ENCODE results near the gene KLHL10.

The KLHL10 gene

DNA sequence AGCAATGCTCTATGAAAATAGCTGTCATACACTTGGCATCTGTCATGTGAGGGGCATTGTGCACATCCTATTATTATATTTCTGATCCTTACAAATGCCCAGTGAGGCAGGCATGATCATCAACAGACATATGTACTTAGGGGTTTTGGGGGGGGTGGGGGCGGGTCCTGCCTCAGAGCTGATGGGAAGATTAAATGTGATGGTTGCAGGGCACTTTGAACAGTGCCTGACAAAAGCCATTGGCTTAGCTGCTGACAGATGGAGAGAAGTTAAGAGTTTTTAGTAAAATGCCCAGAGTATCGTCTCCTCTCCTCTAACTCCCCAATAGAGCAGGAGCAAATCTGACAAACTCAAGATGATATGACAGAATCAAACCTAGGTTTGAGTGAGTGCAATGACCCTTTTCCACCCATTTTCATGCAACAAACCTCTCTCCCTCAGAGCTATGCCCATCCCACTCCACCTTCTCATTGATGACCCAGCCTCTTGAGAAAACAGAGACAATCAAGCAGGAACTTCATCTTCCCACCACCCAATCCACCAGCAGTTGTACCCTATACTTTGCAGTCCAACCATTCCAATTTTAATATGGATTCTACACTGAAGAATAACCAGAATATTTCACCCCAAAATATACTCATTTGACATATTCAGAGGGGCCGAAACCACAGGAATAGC is 22.8 kb downstream of the KLHL10 start:
- Histone ChIP-seq H3K27ac (no peak overlapping the region), H3K9me3 (no peaks in the 10 kb centered on the region), H3K4me3 (ENCODE audit: low read depth in 1 of 2, low read length in 1 of 2) (no peak overlapping the region), H3K27me3 (no peaks in the 10 kb centered on the region), H3K4me1 (ENCODE audit: control insufficient read depth in 1 of 2, insufficient read depth in 1 of 2, low read depth in 1 of 2, low read length in 1 of 2) (peaks cover 17% of the 10 kb centered on the region in 2 experiments), H3K36me3 (no peaks in the 10 kb centered on the region)
- TF ChIP-seq, protein P1, sequence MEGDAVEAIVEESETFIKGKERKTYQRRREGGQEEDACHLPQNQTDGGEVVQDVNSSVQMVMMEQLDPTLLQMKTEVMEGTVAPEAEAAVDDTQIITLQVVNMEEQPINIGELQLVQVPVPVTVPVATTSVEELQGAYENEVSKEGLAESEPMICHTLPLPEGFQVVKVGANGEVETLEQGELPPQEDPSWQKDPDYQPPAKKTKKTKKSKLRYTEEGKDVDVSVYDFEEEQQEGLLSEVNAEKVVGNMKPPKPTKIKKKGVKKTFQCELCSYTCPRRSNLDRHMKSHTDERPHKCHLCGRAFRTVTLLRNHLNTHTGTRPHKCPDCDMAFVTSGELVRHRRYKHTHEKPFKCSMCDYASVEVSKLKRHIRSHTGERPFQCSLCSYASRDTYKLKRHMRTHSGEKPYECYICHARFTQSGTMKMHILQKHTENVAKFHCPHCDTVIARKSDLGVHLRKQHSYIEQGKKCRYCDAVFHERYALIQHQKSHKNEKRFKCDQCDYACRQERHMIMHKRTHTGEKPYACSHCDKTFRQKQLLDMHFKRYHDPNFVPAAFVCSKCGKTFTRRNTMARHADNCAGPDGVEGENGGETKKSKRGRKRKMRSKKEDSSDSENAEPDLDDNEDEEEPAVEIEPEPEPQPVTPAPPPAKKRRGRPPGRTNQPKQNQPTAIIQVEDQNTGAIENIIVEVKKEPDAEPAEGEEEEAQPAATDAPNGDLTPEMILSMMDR (IDR thresholded peaks at IDR 0.05), result no peak

DNA sequence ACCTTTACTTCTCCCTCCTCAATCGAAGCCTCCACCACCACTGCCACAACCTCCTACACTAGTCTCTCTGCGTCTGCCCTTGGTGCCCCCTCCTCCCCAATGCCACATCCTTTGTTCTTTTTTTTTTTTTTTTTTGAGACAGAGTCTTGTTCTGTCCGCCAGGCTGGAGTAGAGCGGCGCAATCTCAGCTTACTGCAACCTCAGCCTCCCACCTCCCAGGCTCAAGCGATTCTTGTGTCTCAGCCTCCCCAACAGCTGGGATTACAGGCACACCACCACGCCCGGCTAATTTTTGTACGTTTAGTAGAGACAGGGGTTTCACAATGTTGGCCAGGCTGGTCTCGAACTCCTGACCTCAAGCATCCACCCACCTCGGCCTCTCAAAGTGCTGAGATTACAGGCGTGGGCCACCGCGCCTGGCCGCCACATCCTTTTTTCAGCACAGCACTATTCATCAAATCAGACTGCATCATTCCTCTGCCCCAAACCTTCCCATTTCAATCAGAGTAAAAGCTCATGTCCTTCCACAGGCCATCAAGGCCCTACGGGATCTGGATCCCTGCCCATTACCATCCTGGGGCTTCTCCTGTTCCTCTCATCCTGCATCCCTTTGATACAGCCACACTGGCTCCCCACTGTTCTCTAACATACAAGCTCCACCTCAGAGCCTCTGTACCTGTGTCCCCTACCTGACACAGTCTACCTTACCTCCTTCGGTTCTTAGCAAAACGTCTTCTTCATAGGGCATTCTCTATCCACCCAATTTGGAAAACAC is 25.6 kb downstream of the KLHL10 start:
- Histone ChIP-seq H3K27me3 (no peaks in the 10 kb centered on the region), H3K9me3 (no peaks in the 10 kb centered on the region), H3K27ac (no peak overlapping the region), H3K4me1 (ENCODE audit: control insufficient read depth in 1 of 2, insufficient read depth in 1 of 2, low read depth in 1 of 2, low read length in 1 of 2) (peaks cover 19 to 20% of the 10 kb centered on the region in 2 experiments), H3K36me3 (peaks cover 6% of the 10 kb centered on the region), H3K4me3 (ENCODE audit: low read depth in 1 of 2, low read length in 1 of 2) (no peak overlapping the region)
- TF ChIP-seq, protein P1 (IDR thresholded peaks at IDR 0.05), result no peak

DNA sequence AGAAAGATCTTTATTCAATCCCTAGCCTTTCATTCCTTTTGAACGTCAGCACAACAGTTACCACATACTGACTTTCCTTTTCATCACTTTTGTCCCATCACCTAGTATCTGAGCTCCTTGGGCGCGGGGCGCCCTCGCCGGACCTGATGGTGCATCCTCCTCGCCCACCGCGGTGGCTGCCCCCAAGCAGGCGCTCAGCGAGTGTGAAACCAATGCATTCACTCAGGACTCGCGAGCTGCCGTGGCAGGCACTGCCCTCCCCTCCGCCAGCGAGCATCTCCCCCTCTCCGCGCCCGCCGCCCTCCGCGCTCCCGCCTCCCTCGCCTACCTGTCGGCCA is 26.8 kb downstream of the KLHL10 start:
- Histone ChIP-seq H3K27me3 (no peaks in the 10 kb centered on the region), H3K4me3 (ENCODE audit: low read depth in 1 of 2, low read length in 1 of 2) (peak overlapping the region; percentile 81 to 89), H3K9me3 (no peaks in the 10 kb centered on the region), H3K27ac (peak overlapping the region; percentile 79), H3K36me3 (peaks cover 15% of the 10 kb centered on the region), H3K4me1 (ENCODE audit: control insufficient read depth in 1 of 2, insufficient read depth in 1 of 2, low read depth in 1 of 2, low read length in 1 of 2) (peaks cover 19 to 20% of the 10 kb centered on the region in 2 experiments)
- TF ChIP-seq, protein P1 (IDR thresholded peaks at IDR 0.05), result no peak

DNA sequence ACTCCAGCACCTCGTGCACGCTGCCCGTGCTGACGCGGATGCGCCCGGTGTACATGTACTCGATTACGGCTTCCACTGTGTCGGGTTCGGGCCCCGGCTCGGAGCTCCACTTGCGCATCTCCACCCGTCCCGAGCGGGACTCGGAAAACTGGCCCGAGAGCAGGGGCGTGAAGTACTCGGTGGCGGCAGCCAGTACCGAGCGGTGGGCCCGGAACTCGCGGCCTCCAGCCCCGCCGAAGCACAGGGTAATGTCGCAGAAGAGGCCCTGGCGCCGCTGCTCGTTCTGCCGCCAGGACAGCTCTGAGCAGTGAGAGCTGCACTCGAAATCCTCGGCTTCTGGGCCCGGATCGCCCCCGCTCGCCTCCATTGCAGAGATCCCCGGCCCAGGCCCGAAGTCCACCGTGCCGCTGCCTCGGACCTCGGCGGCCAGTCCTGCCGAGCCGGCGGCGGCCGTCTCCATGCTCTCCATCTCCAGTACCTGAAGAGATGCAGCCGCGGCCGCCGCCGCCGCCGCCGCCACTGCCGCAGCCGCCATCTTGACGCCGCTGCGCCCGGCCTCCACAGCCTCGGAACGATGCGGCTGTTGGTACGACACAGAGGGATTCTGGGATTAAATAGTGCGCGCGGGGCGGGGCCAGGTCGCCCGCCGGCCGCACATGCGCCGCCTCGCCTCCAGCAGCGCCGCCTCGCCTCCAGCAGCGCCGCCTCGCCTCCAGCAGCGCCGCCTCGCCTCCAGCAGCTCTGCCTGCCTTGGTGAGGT is 27.4 kb downstream of the KLHL10 start, which contains the start of gene KLHL11:
TSS of gene KLHL11 (minus strand) at position 588 of the 760 bp plus-strand sequence. CDS start at position 535, 53 bp downstream.
- H3K27me3 ChIP-seq, result no peaks in the 10 kb centered on the region
- peak within 1 kb of the TSS; percentile 79 for H3K27ac ChIP-seq
- TF ChIP-seq, protein P1 (IDR thresholded peaks at IDR 0.05), result peak; percentile 45
- H3K4me1 ChIP-seq (ENCODE audit: control insufficient read depth in 1 of 2, insufficient read depth in 1 of 2, low read depth in 1 of 2, low read length in 1 of 2), result peaks cover 19 to 20% of the 10 kb centered on the region in 2 experiments
- H3K9me3 ChIP-seq, result no peaks in the 10 kb centered on the region
- peaks cover 21% of the 10 kb centered on the region for H3K36me3 ChIP-seq
- peak within 1 kb of the TSS; percentile 81 to 89 for H3K4me3 ChIP-seq (ENCODE audit: low read depth in 1 of 2, low read length in 1 of 2)

DNA sequence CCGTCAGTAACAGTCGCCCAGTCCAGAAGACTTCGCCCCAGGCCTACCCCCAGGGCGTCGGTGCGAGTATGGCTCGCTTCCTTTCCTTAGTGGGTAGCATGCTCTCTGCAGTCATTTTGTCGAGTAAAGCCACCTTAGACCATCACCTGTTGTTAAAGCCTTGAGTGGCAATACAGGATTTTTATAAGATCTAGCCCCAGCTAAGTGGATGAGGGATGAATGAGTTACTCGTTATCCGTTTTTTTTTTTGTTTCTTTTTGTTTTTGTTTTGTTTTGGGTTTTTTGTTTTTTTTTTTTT is 27.9 kb downstream of the KLHL10 start:
- TF ChIP-seq, protein P1 (IDR thresholded peaks at IDR 0.05), result peak; percentile 0
- H3K27ac ChIP-seq, result peak overlapping the region; percentile 79
- no peaks in the 10 kb centered on the region for H3K9me3 ChIP-seq
- H3K4me1 ChIP-seq (ENCODE audit: control insufficient read depth in 1 of 2, insufficient read depth in 1 of 2, low read depth in 1 of 2, low read length in 1 of 2), result peaks cover 19 to 20% of the 10 kb centered on the region in 2 experiments
- H3K4me3 ChIP-seq (ENCODE audit: low read depth in 1 of 2, low read length in 1 of 2), result peak overlapping the region; percentile 81 to 89
- H3K27me3 ChIP-seq, result no peaks in the 10 kb centered on the region
- peaks cover 26% of the 10 kb centered on the region for H3K36me3 ChIP-seq
